Measurements from ENCODE around the gene OR5H1.
"Not testable (repeated sequence)": the region's sequence is repeated elsewhere in the genome, so short reads cannot be mapped to it uniquely, and the experiment has no call there.

OR5H1 gene

DNA sequence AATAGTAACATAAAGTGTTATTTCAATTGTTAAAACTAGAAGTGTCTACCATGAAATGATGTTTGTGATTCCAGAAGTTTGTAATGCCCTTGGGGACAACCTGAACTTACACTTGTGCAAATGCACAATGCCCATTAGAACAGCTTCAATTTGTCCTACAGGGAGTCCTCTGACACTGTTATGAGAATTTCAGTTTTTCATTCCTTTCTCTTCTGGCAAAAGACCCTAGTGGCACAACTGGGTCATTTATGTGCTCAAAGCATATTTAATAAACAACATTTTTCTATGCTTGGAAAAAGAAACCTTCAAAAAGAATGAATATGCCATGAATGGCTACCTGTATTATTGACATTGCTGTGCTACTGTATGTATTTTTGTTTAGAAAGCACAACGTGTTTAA, at the start of gene OR5H1:
Gene OR5H1 (plus strand): TSS at position 301 of the 400 bp plus-strand sequence. CDS start 1,977 bp downstream, outside the sequence.
- no peak for DNase-seq

GRCh38 chr3:98086873-98087272, 43.6 kb upstream of the OR5H1 start, which contains the start of gene OR5AC2:
Gene OR5AC2, plus strand, starts transcription at chr3:98087173. Its CDS starts 0 bp downstream, at chr3:98087173.
- no peak for DNase-seq

GRCh38 chr3:98095882-98096281, 34.6 kb upstream of the OR5H1 start:
- DNase-seq: no peak

GRCh38 chr3:98099848-98100247, 30.7 kb upstream of the OR5H1 start:
- DNase-seq: no peak

DNA sequence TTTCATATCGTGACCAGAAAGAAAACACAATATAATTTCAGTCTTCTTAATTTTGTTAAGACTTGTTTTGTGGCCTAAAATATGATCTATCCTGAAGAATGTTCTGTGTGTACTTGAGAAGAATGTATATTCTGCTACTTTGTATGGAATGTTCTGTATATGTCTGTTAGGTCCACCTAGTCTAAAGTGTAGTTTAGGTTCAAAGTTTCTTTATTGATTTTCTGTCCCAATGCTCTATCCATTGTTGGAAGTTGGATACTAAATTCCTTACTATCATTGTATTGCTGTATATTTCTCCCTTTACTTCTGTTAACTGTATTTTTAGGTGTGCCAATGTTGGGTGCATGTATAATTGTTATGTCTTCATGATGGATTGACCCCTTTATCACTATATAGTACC, 22.4 kb upstream of the OR5H1 start:
- no peak for DNase-seq

DNA sequence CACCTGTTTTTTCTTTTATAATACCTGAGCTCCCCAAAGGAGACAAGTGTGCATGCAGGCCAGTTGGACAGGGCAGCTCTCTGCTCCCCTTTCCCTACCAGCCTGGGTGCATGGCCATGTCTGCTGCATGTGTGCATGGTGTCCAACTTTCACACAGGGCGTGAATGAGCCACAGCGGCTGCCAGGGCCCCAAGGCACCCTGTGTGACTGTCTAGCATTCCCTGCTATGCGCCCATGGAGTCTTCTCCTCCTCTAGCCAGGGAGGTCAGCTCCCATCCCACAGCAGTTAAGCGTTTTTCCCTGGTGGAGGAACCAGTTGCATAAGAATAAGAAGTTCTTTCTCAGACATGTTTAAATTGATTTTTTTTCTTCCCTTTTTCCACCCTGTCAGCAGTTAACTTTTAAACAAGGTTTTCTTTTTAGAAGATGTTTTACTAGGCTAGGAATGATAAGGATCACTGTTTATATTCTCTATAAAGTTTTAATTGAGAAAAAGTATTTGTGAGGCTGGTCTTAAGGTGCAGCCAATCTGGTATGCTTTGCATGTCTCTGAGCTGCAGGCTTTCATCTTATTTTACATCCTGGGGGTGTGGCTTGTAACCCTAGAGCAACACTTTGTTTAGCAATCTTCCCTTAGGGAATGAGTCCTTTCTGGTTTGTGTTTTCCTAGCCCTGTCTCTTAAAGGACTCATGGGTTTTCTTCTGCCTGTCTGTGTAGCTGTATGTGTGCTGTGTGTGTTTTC, 20.5 kb upstream of the OR5H1 start:
- no peak for DNase-seq

GRCh38 chr3:98110550-98110908, 20.0 kb upstream of the OR5H1 start:
- no peak for DNase-seq

DNA sequence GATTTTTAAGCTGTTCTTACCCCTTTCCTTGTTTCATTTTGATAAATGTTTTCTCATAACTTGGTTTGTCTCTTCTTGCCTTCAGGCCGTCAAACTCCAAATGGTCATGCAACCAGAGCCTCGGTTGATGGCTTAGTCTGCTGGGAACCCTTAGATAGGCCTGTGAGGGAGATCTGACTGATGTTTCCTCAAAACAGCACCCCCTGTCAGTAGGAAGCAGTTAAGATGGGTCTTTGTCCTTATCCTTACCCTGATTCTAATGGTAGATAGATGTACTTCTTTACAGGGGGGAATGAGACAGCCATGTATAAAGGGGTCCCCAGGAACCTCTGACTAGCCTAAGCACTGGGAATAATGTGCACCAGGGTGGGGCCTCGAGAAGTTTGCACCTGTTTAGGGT, 16.3 kb upstream of the OR5H1 start:
- DNase-seq: no peak

- no peak for DNase-seq
These were observed 14.8 kb upstream of the OR5H1 start for GRCh38 chr3:98115717-98116116.

GRCh38 chr3:98136631-98137030, 6.1 kb downstream of the OR5H1 start:
- no peak for DNase-seq

GRCh38 chr3:98137826-98138557, 7.5 kb downstream of the OR5H1 start:
- not testable (repeated sequence) for DNase-seq

DNA sequence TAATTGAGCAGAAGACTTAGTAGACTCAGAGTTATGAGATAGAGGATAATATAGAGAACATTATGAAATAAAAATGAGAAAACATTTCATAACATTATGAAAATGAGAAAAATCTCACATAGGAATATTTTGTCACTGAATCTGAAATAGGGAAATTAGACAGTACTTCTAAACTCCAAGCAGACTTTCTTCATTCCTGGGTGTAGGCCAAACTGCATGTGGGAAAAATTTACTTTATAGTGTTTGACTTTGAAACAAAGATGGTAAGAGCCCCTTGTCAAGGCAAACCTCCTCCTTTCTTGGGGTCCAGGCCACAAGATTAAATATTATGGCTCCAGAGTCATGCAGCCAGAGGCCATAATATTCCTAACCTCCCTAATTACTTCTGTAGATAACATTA, 10.0 kb downstream of the OR5H1 start:
- DNase-seq: no peak

DNA sequence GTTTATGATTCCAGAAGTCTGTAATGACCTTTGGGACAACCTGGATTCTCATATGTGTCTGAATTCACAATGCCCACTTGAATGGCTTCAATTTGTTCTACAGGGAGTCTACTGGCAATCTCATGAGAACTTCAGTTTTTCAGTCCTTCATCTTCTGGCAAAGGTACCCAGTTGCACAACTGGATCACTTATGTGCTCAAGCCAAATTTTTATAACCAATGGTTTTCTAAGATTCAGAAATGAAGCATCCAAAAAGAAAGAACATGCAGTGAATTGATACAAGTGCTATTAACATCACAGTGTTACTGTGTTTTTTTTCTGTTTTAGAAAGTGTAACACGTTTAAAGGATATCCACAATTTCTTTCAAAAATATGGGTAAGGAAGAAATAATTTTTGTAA, 16.7 kb downstream of the OR5H1 start, which contains the start of gene OR5H14:
Gene OR5H14 (plus strand): TSS at position 301 of the 400 bp plus-strand sequence. CDS start 1,907 bp downstream, outside the sequence.
- no peak for DNase-seq

- DNase-seq: no peak
These were observed 18.2 kb downstream of the OR5H1 start for GRCh38 chr3:98148751-98149150.

DNA sequence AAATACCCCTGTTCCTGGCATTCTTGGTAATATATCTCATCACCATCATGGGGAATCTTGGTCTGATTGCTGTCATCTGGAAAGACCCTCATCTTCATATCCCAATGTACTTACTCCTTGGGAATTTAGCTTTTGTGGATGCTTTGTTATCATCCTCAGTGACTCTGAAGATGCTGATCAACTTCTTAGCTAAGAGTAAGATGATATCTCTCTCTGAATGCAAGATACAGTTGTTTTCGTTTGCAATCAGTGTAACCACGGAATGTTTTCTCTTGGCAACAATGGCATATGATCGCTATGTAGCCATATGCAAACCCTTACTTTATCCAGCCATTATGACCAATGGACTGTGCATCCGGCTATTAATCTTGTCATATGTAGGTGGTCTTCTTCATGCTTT, 18.9 kb downstream of the OR5H1 start:
- DNase-seq: not testable (repeated sequence)

DNA sequence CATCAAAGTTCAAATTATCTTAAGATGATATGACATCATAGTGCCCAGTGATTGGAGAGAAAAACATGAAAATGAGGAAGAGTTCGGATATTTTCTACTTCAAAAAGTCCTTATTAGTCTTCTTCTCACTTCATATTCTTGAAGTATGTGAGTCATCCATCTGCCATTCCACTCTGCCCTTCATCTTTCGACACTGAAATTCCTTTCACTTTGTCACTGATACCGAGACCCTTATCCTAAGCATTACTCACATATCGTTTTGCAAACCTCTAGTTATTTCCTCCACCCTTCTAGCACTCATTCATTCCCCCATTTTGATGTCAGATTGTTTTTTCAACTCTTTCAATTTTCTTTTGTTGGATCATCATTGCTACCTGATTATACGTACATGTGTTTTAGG, 20.7 kb downstream of the OR5H1 start:
- no peak for DNase-seq

- no peak for DNase-seq
These were observed 35.9 kb downstream of the OR5H1 start, which contains the start of gene OR5H15 for GRCh38 chr3:98166396-98166795. Gene OR5H15, plus strand, starts transcription at chr3:98166696. Its CDS starts 2,004 bp downstream, at chr3:98168700.

DNA sequence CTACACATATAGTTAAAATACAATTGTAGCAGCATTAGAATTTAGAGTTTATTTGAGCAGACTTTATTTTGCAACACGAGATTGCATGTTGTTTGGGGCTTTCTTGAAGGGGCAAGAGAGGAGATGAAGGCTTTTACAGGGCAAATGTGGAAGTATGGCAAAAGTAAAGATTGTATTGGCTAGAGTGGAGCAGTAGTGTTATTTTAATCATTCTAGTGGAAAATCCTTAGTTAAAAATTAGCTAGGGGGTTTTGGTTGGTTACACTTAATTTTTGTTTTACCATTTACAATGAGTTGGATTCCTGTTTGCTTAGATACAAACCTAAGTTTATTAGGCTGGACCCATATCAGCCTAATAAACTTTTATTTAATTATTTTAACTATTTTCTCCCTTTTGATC, 40.5 kb downstream of the OR5H1 start:
- no peak for DNase-seq

- DNase-seq: no peak
These were observed 42.1 kb downstream of the OR5H1 start for GRCh38 chr3:98172621-98173020.

DNA sequence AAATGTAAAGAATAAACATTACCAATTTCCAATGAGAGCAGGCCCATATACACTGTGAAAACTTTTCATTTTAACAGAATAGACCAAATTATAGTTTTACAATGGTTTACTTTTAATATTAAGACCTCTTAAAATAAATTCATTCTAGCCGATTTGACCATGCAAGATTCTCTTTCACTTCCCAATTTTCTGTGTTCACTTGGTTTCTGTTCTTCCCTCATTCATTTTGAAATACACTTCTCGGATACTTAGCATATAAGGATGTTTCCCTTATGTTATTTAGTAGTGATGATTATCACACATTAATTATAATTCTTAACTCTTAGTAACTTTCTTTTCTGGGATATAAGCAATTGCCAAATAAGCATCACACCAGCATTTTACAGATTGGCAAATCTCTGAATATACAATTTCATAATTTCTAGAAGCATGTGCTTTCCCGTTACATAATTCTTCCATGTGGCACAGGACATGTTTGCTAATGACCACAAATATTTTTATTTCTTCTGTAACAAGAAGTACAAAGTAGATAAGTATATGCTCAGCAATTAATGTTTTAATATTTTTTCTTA, 49.9 kb downstream of the OR5H1 start:
- DNase-seq: no peak

DNA sequence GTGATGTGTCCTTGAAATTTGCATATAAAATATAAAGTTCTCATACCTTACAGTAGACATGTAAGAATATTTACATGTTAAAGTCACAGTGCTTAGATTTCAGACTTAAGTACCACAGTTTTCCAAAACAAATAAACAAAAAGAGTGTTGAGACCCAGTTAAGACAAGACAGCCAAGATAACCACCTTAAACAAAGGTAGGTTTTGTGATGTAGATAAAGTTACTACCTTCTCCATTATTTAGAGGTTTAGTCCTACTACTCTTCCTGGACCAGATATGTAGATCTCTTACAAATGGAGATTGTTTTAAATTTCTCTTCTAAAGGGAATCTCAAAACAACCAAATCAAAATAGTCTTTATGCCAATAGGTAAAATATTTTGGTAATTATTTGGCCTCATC, 51.7 kb downstream of the OR5H1 start:
- no peak for DNase-seq

GRCh38 chr3:98185180-98185579, 54.7 kb downstream of the OR5H1 start:
- DNase-seq: no peak
